Measurements from ENCODE around the gene IRAK4.
"Not testable (repeated sequence)": the region's sequence is repeated elsewhere in the genome, so short reads cannot be mapped to it uniquely, and the experiment has no call there.

IRAK4 gene

GRCh38 chr12:43742106-43742505 lies 16.6 kb upstream of the IRAK4 start:
- Histone ChIP-seq H3K9ac (ENCODE audit: low read length) (peak overlapping the region; percentile 50), H3K9me3 (ENCODE audit: control insufficient read depth, low read length) (peaks cover 16% of the 10 kb centered on the region), H3K4me3 (ENCODE audit: low read length) (peak overlapping the region; percentile 39), H3K4me1 (ENCODE audit: control insufficient read depth, insufficient read depth, low read length) (peaks cover 30% of the 10 kb centered on the region), H3K36me3 (ENCODE audit: control insufficient read depth, insufficient read depth, low read length, severe bottlenecking) (peaks cover 22% of the 10 kb centered on the region), H3K27me3 (replicated peaks; ENCODE audit: control insufficient read depth, insufficient read depth, low read length) (no peaks in the 10 kb centered on the region)
- peak; percentile 90 for DNase-seq (ENCODE audit: low read depth)

DNA sequence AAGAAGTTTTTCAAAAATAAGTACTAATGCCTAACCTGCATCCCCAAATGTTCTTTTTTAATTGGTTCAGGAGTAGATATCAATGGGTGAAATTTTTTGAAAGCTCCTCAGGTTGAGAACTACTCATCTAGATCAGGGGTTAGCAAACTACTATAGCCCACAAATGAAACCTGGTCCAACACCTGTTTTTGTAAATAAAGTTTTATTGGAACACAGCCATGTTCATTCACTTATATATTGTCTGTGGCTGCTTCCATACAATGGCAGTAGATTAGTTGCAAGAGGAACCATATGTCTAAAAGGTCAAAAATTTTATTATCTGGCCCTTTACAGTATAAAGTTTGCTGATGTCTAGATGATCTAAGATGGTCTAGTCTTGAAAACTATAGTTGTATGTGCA lies 13.9 kb upstream of the IRAK4 start:
- no peaks in the 10 kb centered on the region for H3K27me3 ChIP-seq (replicated peaks; ENCODE audit: control insufficient read depth, insufficient read depth, low read length)
- no peak overlapping the region for H3K4me3 ChIP-seq (ENCODE audit: low read length)
- no peak overlapping the region for H3K9ac ChIP-seq (ENCODE audit: low read length)
- peaks cover 25% of the 10 kb centered on the region for H3K4me1 ChIP-seq (ENCODE audit: control insufficient read depth, insufficient read depth, low read length)
- no peak for DNase-seq (ENCODE audit: low read depth)
- H3K36me3 ChIP-seq (ENCODE audit: control insufficient read depth, insufficient read depth, low read length, severe bottlenecking): peaks cover 22% of the 10 kb centered on the region
- peaks cover 16% of the 10 kb centered on the region for H3K9me3 ChIP-seq (ENCODE audit: control insufficient read depth, low read length)

- Histone ChIP-seq H3K4me1 (ENCODE audit: control insufficient read depth, insufficient read depth, low read length) (no peaks in the 10 kb centered on the region), H3K9me3 (ENCODE audit: control insufficient read depth, low read length) (peaks cover 12% of the 10 kb centered on the region), H3K4me3 (ENCODE audit: low read length) (no peak overlapping the region), H3K36me3 (ENCODE audit: control insufficient read depth, insufficient read depth, low read length, severe bottlenecking) (peaks cover 21% of the 10 kb centered on the region), H3K9ac (ENCODE audit: low read length) (no peak overlapping the region), H3K27me3 (replicated peaks; ENCODE audit: control insufficient read depth, insufficient read depth, low read length) (no peaks in the 10 kb centered on the region)
- no peak for DNase-seq (ENCODE audit: low read depth)
Measured at GRCh38 chr12:43749016-43749415, 9.7 kb upstream of the IRAK4 start.

DNA sequence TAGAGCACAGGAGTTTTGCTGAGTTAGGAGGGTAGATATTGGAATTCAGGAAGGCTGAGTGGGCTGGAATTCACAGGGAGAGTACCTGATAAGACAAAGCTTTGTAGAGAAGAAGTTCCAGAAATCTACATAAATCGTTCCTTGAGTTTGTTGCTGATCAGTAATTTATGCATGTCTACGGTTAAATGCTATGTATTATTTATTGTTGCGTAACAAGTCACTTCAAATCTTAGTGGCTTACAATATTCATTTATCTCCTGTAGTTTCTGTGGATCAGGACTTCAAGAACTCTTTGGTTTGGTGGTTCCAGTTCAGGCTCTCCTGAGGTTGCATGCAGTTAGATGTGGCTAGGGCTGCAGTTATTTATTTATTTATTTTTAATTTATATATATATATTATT lies 7.9 kb upstream of the IRAK4 start:
- Histone ChIP-seq H3K36me3 (ENCODE audit: control insufficient read depth, insufficient read depth, low read length, severe bottlenecking) (peaks cover 10% of the 10 kb centered on the region), H3K4me3 (ENCODE audit: low read length) (no peak overlapping the region), H3K27me3 (replicated peaks; ENCODE audit: control insufficient read depth, insufficient read depth, low read length) (no peaks in the 10 kb centered on the region), H3K9me3 (ENCODE audit: control insufficient read depth, low read length) (no peaks in the 10 kb centered on the region), H3K9ac (ENCODE audit: low read length) (no peak overlapping the region), H3K4me1 (ENCODE audit: control insufficient read depth, insufficient read depth, low read length) (no peaks in the 10 kb centered on the region)
- DNase-seq (ENCODE audit: low read depth): no peak

GRCh38 chr12:43751360-43751759 lies 7.4 kb upstream of the IRAK4 start:
- H3K9ac ChIP-seq (ENCODE audit: low read length); H3K36me3 ChIP-seq (ENCODE audit: control insufficient read depth, insufficient read depth, low read length, severe bottlenecking); H3K27me3 ChIP-seq (replicated peaks; ENCODE audit: control insufficient read depth, insufficient read depth, low read length); DNase-seq (ENCODE audit: low read depth); H3K9me3 ChIP-seq (ENCODE audit: control insufficient read depth, low read length); H3K4me3 ChIP-seq (ENCODE audit: low read length); H3K4me1 ChIP-seq (ENCODE audit: control insufficient read depth, insufficient read depth, low read length): not testable (repeated sequence)

- peaks cover 10% of the 10 kb centered on the region for H3K36me3 ChIP-seq (ENCODE audit: control insufficient read depth, insufficient read depth, low read length, severe bottlenecking)
- no peak overlapping the region for H3K4me3 ChIP-seq (ENCODE audit: low read length)
- H3K9ac ChIP-seq (ENCODE audit: low read length): no peak overlapping the region
- no peak for DNase-seq (ENCODE audit: low read depth)
- no peaks in the 10 kb centered on the region for H3K9me3 ChIP-seq (ENCODE audit: control insufficient read depth, low read length)
- peaks cover 8% of the 10 kb centered on the region for H3K4me1 ChIP-seq (ENCODE audit: control insufficient read depth, insufficient read depth, low read length)
- no peaks in the 10 kb centered on the region for H3K27me3 ChIP-seq (replicated peaks; ENCODE audit: control insufficient read depth, insufficient read depth, low read length)
Measured at GRCh38 chr12:43754015-43754414, 4.7 kb upstream of the IRAK4 start.

DNA sequence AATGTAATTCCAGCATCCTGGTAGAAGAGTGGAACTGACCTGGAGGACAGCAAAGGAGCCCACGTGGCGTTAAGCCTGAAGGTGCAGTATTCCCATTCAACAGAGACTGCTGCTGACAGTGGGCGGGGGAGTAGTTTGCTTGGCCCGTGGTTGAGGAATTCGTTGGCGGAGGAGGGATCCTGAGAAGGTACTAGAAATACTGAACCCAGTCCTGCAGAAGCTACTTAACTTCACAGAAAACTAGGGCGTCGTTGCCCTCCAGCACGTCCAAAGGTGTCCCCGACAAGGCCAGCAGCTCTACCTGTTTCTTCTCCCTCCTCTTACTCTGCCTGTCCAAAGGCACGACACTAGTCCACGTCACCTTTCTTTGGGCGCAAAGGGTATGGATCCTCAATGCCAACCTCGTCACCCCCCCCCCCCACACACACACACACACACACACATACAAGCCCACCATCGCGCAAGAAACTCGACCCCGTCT lies 464 bp upstream of the IRAK4 start:
- peaks cover 21% of the 10 kb centered on the region for H3K4me1 ChIP-seq (ENCODE audit: control insufficient read depth, insufficient read depth, low read length)
- no peaks in the 10 kb centered on the region for H3K9me3 ChIP-seq (ENCODE audit: control insufficient read depth, low read length)
- no peaks in the 10 kb centered on the region for H3K27me3 ChIP-seq (replicated peaks; ENCODE audit: control insufficient read depth, insufficient read depth, low read length)
- peak overlapping the region; percentile 89 for H3K9ac ChIP-seq (ENCODE audit: low read length)
- H3K4me3 ChIP-seq (ENCODE audit: low read length): peak overlapping the region; percentile 90
- H3K36me3 ChIP-seq (ENCODE audit: control insufficient read depth, insufficient read depth, low read length, severe bottlenecking): peaks cover 10% of the 10 kb centered on the region
- peak; percentile 64 for DNase-seq (ENCODE audit: low read depth)

DNA sequence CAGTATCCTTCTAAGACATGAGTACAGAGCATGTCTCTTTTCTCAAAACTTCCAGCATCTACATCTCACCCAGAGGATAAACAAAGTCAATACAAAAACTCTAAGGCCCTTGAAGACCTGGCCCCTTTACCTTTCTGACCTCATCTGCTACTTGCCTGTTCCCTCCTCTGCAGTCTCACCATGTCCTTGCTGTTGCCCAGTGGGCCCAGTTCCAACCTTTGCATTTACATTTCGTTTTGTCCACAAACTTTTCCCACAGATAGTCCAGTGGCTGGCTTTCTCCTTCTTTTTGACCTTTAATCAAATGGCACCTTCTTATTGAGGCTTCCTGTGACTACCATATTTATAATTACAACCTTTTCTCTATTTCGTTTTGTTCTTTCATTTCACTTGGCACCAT lies 1.6 kb downstream of the IRAK4 start:
- Histone ChIP-seq H3K27me3 (replicated peaks; ENCODE audit: control insufficient read depth, insufficient read depth, low read length) (no peaks in the 10 kb centered on the region), H3K9ac (ENCODE audit: low read length) (no peak overlapping the region), H3K9me3 (ENCODE audit: control insufficient read depth, low read length) (no peaks in the 10 kb centered on the region), H3K4me1 (ENCODE audit: control insufficient read depth, insufficient read depth, low read length) (peaks cover 21% of the 10 kb centered on the region), H3K4me3 (ENCODE audit: low read length) (peak overlapping the region; percentile 90), H3K36me3 (ENCODE audit: control insufficient read depth, insufficient read depth, low read length, severe bottlenecking) (no peaks in the 10 kb centered on the region)
- no peak for DNase-seq (ENCODE audit: low read depth)

- Histone ChIP-seq H3K9ac (ENCODE audit: low read length) (no peak overlapping the region), H3K36me3 (ENCODE audit: control insufficient read depth, insufficient read depth, low read length, severe bottlenecking) (no peaks in the 10 kb centered on the region), H3K27me3 (replicated peaks; ENCODE audit: control insufficient read depth, insufficient read depth, low read length) (no peaks in the 10 kb centered on the region), H3K4me3 (ENCODE audit: low read length) (no peak overlapping the region), H3K4me1 (ENCODE audit: control insufficient read depth, insufficient read depth, low read length) (peaks cover 26% of the 10 kb centered on the region), H3K9me3 (ENCODE audit: control insufficient read depth, low read length) (no peaks in the 10 kb centered on the region)
- DNase-seq (ENCODE audit: low read depth): no peak
Measured at GRCh38 chr12:43761500-43761899, 2.7 kb downstream of the IRAK4 start.

- Histone ChIP-seq H3K36me3 (ENCODE audit: control insufficient read depth, insufficient read depth, low read length, severe bottlenecking) (no peaks in the 10 kb centered on the region), H3K27me3 (replicated peaks; ENCODE audit: control insufficient read depth, insufficient read depth, low read length) (no peaks in the 10 kb centered on the region), H3K4me3 (ENCODE audit: low read length) (no peak overlapping the region), H3K9me3 (ENCODE audit: control insufficient read depth, low read length) (no peaks in the 10 kb centered on the region), H3K4me1 (ENCODE audit: control insufficient read depth, insufficient read depth, low read length) (peaks cover 25% of the 10 kb centered on the region), H3K9ac (ENCODE audit: low read length) (no peak overlapping the region)
- DNase-seq (ENCODE audit: low read depth): no peak
Measured at GRCh38 chr12:43762596-43762995, 3.8 kb downstream of the IRAK4 start.

DNA sequence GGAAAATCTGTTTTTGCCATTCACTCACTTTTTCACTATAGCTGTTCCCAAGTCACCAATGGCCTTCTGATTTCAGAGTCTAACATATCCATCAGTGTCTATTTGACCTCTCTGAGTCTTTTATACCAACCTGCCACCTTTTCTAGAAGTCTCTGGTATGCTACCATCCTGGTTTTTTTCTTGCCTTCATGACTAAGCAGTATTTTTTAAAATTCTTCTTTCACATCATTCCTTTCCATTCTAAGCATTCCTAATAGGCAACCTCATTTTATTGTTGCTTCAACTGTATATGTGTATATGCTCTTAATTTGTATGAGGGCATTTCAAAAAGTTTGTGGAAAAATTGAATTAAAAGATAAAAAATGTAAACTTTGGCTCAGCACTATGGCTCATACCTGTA lies 5.0 kb downstream of the IRAK4 start:
- peak; percentile 51 for DNase-seq (ENCODE audit: low read depth)
- Histone ChIP-seq H3K9ac (ENCODE audit: low read length) (no peak overlapping the region), H3K9me3 (ENCODE audit: control insufficient read depth, low read length) (no peaks in the 10 kb centered on the region), H3K4me3 (ENCODE audit: low read length) (no peak overlapping the region), H3K4me1 (ENCODE audit: control insufficient read depth, insufficient read depth, low read length) (peaks cover 20% of the 10 kb centered on the region), H3K27me3 (replicated peaks; ENCODE audit: control insufficient read depth, insufficient read depth, low read length) (no peaks in the 10 kb centered on the region), H3K36me3 (ENCODE audit: control insufficient read depth, insufficient read depth, low read length, severe bottlenecking) (no peaks in the 10 kb centered on the region)

DNA sequence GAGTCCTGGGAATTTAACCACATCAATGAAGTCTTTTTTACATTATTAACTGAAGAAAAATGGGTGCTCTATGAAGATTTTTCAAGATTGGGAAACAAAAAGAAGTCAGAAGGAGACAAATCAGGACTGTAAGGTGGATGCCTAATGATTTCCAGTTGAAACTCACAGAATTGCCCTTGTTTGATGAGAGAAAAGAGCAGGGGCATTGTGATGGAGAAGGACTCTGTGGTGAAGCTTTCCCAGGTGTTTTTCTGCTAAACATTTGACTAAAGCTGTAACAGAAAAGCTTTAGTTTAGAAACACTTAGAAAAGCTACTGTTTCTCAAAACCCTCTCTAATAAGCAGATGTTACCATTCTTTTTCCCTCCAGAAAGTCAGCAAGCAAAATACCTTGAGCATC lies 5.8 kb downstream of the IRAK4 start:
- Histone ChIP-seq H3K36me3 (ENCODE audit: control insufficient read depth, insufficient read depth, low read length, severe bottlenecking) (peaks cover 5% of the 10 kb centered on the region), H3K9me3 (ENCODE audit: control insufficient read depth, low read length) (no peaks in the 10 kb centered on the region), H3K9ac (ENCODE audit: low read length) (no peak overlapping the region), H3K27me3 (replicated peaks; ENCODE audit: control insufficient read depth, insufficient read depth, low read length) (no peaks in the 10 kb centered on the region), H3K4me3 (ENCODE audit: low read length) (no peak overlapping the region), H3K4me1 (ENCODE audit: control insufficient read depth, insufficient read depth, low read length) (peaks cover 20% of the 10 kb centered on the region)
- no peak for DNase-seq (ENCODE audit: low read depth)
